Mammary epithelial cell (primary cell): ENCODE data around the gene ARFIP1.

Experiments used
- CTCF ChIP-seq, 2 donors: IDR thresholded peaks in 1 of 2; conservative IDR thresholded peaks in 1 of 2; 2 replicates each; pipeline ENCODE4 v1.5.1; 2011 to 2012; ENCODE audit warnings: inconsistent platforms in 2 of 2, low read length in 2 of 2, mild to moderate bottlenecking in 2 of 2, control low read depth in 1 of 2, low read depth in 1 of 2; ENCODE audit not compliant: insufficient read depth in 1 of 2; ENCODE audit errors: extremely low read depth in 1 of 2
- EZH2 ChIP-seq: IDR thresholded peaks from 2 replicates; pipeline ENCODE4 v1.6.1; 2012; ENCODE audit warnings: low read length, inconsistent platforms, borderline replicate concordance

DNA sequence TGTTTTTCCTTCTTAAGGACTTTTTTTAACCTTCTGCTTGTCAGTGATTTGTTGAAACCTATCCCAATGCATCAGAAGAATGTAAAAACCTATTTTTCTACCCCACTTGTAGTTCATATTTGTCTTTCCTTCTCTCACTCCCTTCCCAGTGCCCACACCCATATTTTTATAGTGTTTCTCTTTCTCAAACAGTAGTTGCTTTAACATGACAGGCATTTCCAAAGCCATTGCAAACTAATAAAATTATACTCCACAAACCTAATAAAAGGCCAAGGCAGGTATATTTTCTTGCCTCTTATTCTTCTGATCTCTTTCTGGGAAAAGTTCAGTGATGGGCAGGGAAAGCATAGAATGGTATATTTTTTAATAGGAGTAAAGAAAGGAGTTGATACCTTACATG is 120.6 kb downstream of the ARFIP1 start:
- TF ChIP-seq CTCF (conservative IDR thresholded peaks at IDR 0.05 in 1 of 2, IDR thresholded peaks at IDR 0.05 in 1 of 2; ENCODE audit: extremely low read depth in 1 of 2, insufficient read depth in 1 of 2, low read depth in 1 of 2, low read length in 2 of 2) = no peak
- no peak for TF ChIP-seq EZH2
